H1 (cell line): Measurements from ENCODE around the gene IGF2R. TPM values are rescaled to one million over a fixed set of nuclear protein-coding genes. Genes with fewer than 3 reads are reported as not detected.

Source experiments
- CTCF ChIA-PET: fragments of 300-600 bp; sonication (Branson Sonifier 250); formaldehyde crosslinking; loops from one replicate; lab custom pipeline; 2021; ENCODE audit not compliant: partially characterized antibody; lab: Charles Lee
- POLR2A ChIA-PET: fragments of 300-600 bp; sonication (Branson Sonifier 250); formaldehyde crosslinking; loops from one replicate; lab custom pipeline; 2021; ENCODE audit warnings: inconsistent platforms; ENCODE audit not compliant: partially characterized antibody; lab: Charles Lee
- DNase-seq, 2 experiments: peaks; one replicate each; pipeline versions ENCODE4 v3.0.0 to v3.0.0-alpha.2; 2010 to 2022; ENCODE audit warnings: low spot score in 2 of 2, low read depth in 1 of 2, mixed read lengths in 1 of 2
- FAIRE-seq: peaks from 2 replicates; lab custom pipeline; 2011; peaks lifted over from hg19 to GRCh38; lab: Jason Lieb, UNC
- H2AFZ ChIP-seq: 2 replicates; pipeline ENCODE4 v1.8.1; 2012; ENCODE audit warnings: low read length, inconsistent platforms
- H2AK5ac ChIP-seq: 2 replicates; pipeline ENCODE4 v1.6.1; 2013; ENCODE audit warnings: low read depth, low read length
- H2BK120ac ChIP-seq: replicated peaks from 2 replicates; pipeline ENCODE3; 2013; ENCODE audit warnings: low read depth, low read length, inconsistent platforms
- H2BK12ac ChIP-seq: 2 replicates; pipeline ENCODE4 v1.6.1; 2013; ENCODE audit warnings: low read depth, low read length
- H2BK15ac ChIP-seq: 2 replicates; pipeline ENCODE4 v1.6.1; 2013; ENCODE audit warnings: low read length
- H2BK20ac ChIP-seq: 2 replicates; pipeline ENCODE4 v1.6.1; 2013; ENCODE audit warnings: low read length
- H2BK5ac ChIP-seq: 2 replicates; pipeline ENCODE4 v1.6.1; 2013; ENCODE audit warnings: low read depth, low read length
- H3K14ac ChIP-seq: 2 replicates; pipeline ENCODE4 v1.6.1; 2013; ENCODE audit warnings: inconsistent platforms; ENCODE audit not compliant: insufficient read length
- H3K18ac ChIP-seq: 2 replicates; pipeline ENCODE4 v1.6.1; 2013; ENCODE audit warnings: low read length; ENCODE audit errors: extremely low read depth
- H3K23ac ChIP-seq: 2 replicates; pipeline ENCODE4 v1.6.1; 2013; ENCODE audit warnings: inconsistent platforms; ENCODE audit not compliant: insufficient read length
- H3K23me2 ChIP-seq: 2 replicates; pipeline ENCODE4 v1.6.1; 2013; ENCODE audit warnings: low read depth, low read length
- H3K27ac ChIP-seq: 2 replicates; pipeline ENCODE4 v1.6.1; 2011; ENCODE audit warnings: low read depth, low read length, inconsistent platforms
- H3K27me3 ChIP-seq, 4 experiments: replicated peaks in 1 of 4; 1 replicate in 1 of 4; 2 replicates in 3 of 4; pipeline versions ENCODE4 v1.6.1 to v1.8.1; 2011 to 2013; ENCODE audit warnings: low read length in 3 of 4, mild to moderate bottlenecking in 3 of 4, inconsistent platforms in 2 of 4, mixed read lengths in 2 of 4, moderate library complexity in 1 of 4; ENCODE audit not compliant: control insufficient read depth in 3 of 4, insufficient read depth in 3 of 4; ENCODE audit errors: extremely low read depth in 1 of 4
- H3K36me3 ChIP-seq, 4 experiments: 2 replicates each; pipeline versions ENCODE4 v1.6.1 to v1.8.1; 2011 to 2013; ENCODE audit warnings: mild to moderate bottlenecking in 4 of 4, low read length in 3 of 4, moderate library complexity in 2 of 4, control low read depth in 1 of 4, inconsistent platforms in 1 of 4; ENCODE audit not compliant: insufficient read depth in 4 of 4, control insufficient read depth in 2 of 4
- H3K4ac ChIP-seq: replicated peaks from 2 replicates; pipeline ENCODE3; 2013; ENCODE audit warnings: low read length, low read depth, mixed read lengths, inconsistent platforms; ENCODE audit not compliant: insufficient read length
- H3K4me1 ChIP-seq, 4 experiments: replicated peaks in 1 of 4; 1 replicate in 1 of 4; 2 replicates in 3 of 4; pipeline versions ENCODE4 v1.6.1 to v1.8.1; 2011 to 2013; ENCODE audit warnings: low read length in 3 of 4, inconsistent platforms in 2 of 4, mixed read lengths in 1 of 4; ENCODE audit not compliant: insufficient read depth in 4 of 4, control insufficient read depth in 3 of 4
- H3K4me2 ChIP-seq, 2 experiments: 2 replicates each; pipeline versions ENCODE4 v1.6.1 to v1.8.1; 2011 to 2013; ENCODE audit warnings: low read depth in 2 of 2, low read length in 2 of 2, control low read depth in 1 of 2, inconsistent platforms in 1 of 2, mild to moderate bottlenecking in 1 of 2; ENCODE audit not compliant: insufficient read depth in 1 of 2
- H3K4me3 ChIP-seq, 4 experiments: fragments of 200-600, 300-600 bp in 1 of 4; sonication (generic), shearing (Covaris generic), sonication (Bioruptor Twin) in 1 of 4; 2 replicates each; pipeline versions ENCODE4 v1.5.1 to v1.8.1; 2011 to 2016; ENCODE audit warnings: low read length in 4 of 4, low read depth in 3 of 4, control low read depth in 2 of 4, inconsistent platforms in 2 of 4, mild to moderate bottlenecking in 2 of 4, mixed read lengths in 1 of 4, moderate library complexity in 1 of 4; ENCODE audit not compliant: insufficient read depth in 2 of 4; ENCODE audit errors: extremely low read depth in 1 of 4
- H3K56ac ChIP-seq: replicated peaks from 2 replicates; pipeline ENCODE3; 2013; ENCODE audit warnings: low read depth, mild to moderate bottlenecking, mixed read lengths, low read length, inconsistent platforms; ENCODE audit not compliant: insufficient read length
- H3K79me1 ChIP-seq: 2 replicates; pipeline ENCODE4 v1.6.1; 2013; ENCODE audit warnings: low read depth, low read length, control low read depth
- H3K79me2 ChIP-seq, 2 experiments: 2 replicates each; pipeline versions ENCODE4 v1.6.1 to v1.8.1; 2012 to 2013; ENCODE audit warnings: low read length in 2 of 2, mild to moderate bottlenecking in 2 of 2, inconsistent platforms in 1 of 2; ENCODE audit not compliant: insufficient read depth in 2 of 2, control insufficient read depth in 1 of 2
- H3K9ac ChIP-seq, 4 experiments: replicated peaks in 1 of 4; 1 replicate in 1 of 4; 2 replicates in 3 of 4; pipeline versions ENCODE4 v1.6.1 to v1.8.1; 2011 to 2013; ENCODE audit warnings: low read depth in 3 of 4, low read length in 3 of 4, control low read depth in 2 of 4, mild to moderate bottlenecking in 2 of 4, moderate library complexity in 2 of 4, inconsistent platforms in 1 of 4; ENCODE audit errors: extremely low read depth in 1 of 4
- H3K9me3 ChIP-seq, 2 experiments: 2 replicates each; pipeline versions ENCODE4 v1.6.1 to v1.8.1; 2012 to 2013; ENCODE audit warnings: mild to moderate bottlenecking in 2 of 2, moderate library complexity in 2 of 2, control low read depth in 1 of 2, inconsistent platforms in 1 of 2, low read depth in 1 of 2, low read length in 1 of 2, mixed read lengths in 1 of 2; ENCODE audit not compliant: insufficient read depth in 2 of 2
- H4K20me1 ChIP-seq, 2 experiments: replicated peaks in 1 of 2; 2 replicates each; pipeline versions ENCODE3 to v1.8.1; 2011 to 2013; ENCODE audit warnings: inconsistent platforms in 2 of 2, low read length in 2 of 2, mild to moderate bottlenecking in 1 of 2; ENCODE audit not compliant: insufficient read depth in 2 of 2, control insufficient read depth in 1 of 2
- H4K5ac ChIP-seq: 2 replicates; pipeline ENCODE4 v1.6.1; 2013; ENCODE audit warnings: low read length, low read depth, mixed read lengths, inconsistent platforms; ENCODE audit not compliant: insufficient read length
- H4K8ac ChIP-seq: 2 replicates; pipeline ENCODE4 v1.8.0; 2013; ENCODE audit warnings: mild to moderate bottlenecking, moderate library complexity, low read length, inconsistent platforms; ENCODE audit not compliant: insufficient read depth; ENCODE audit errors: extremely low read depth
- H4K91ac ChIP-seq: replicated peaks from 2 replicates; pipeline ENCODE3; 2013; ENCODE audit warnings: low read length, mixed read lengths, inconsistent platforms; ENCODE audit not compliant: insufficient read length
- CBX5 ChIP-seq: fragments of 300-800, 300-1000 bp; sonication (generic); IDR thresholded peaks from 2 replicates; pipeline ENCODE4 v1.7.1; 2016; ENCODE audit warnings: antibody characterized with exemption, low read length, low read depth
- CTBP2 ChIP-seq: IDR thresholded peaks from 2 replicates; pipeline ENCODE4 v1.7.0; 2011; ENCODE audit warnings: borderline replicate concordance, mild to moderate bottlenecking, moderate library complexity, mixed read lengths, low read length; ENCODE audit not compliant: insufficient read depth, insufficient read length
- EZH2 ChIP-seq: fragments of 200-600 bp; sonication (generic); IDR thresholded peaks from 2 replicates; pipeline ENCODE4 v1.7.1; 2012; ENCODE audit warnings: low read depth, mild to moderate bottlenecking, moderate library complexity, low read length, inconsistent platforms; ENCODE audit not compliant: severe bottlenecking
- KDM4A ChIP-seq: IDR thresholded peaks from one replicate; pipeline ENCODE4 v1.7.1; 2012; ENCODE audit warnings: low read depth, mild to moderate bottlenecking, moderate library complexity, low read length, inconsistent platforms; ENCODE audit not compliant: severe bottlenecking
- KDM5A ChIP-seq: fragments of 200-600 bp; IDR thresholded peaks from 2 replicates; pipeline ENCODE4 v1.7.1; 2012; ENCODE audit warnings: mild to moderate bottlenecking, low read length, inconsistent platforms, mixed read lengths
- POLR2AphosphoS5 ChIP-seq: IDR thresholded peaks from 2 replicates; pipeline ENCODE4 v1.6.1; 2011; ENCODE audit warnings: low read depth, low read length
- SIN3A ChIP-seq, 2 experiments: IDR thresholded peaks in 1 of 2; conservative IDR thresholded peaks in 1 of 2; 2 replicates each; pipeline ENCODE4 v1.6.1; 2011 to 2012; ENCODE audit warnings: low read length in 2 of 2, improper control_type of control experiment in 1 of 2, low read depth in 1 of 2, mild to moderate bottlenecking in 1 of 2
- SP2 ChIP-seq: IDR thresholded peaks from 2 replicates; pipeline ENCODE4 v1.6.1; 2012; ENCODE audit warnings: mild to moderate bottlenecking, low read length, inconsistent platforms
- USF2 ChIP-seq: IDR thresholded peaks from 2 replicates; pipeline ENCODE4 v1.6.1; 2011; ENCODE audit warnings: low read length, improper control_type of control experiment
- WGBS, 2 experiments: shearing (Covaris generic) in 1 of 2; methylation state at CpG; one replicate each; pipeline versions ENCODE4 v1.1.6 to v1.1.7; 2013 to 2015; ENCODE audit warnings: low lambda C conversion rate in 2 of 2, mixed read lengths in 2 of 2, inconsistent platforms in 1 of 2, low coverage in 1 of 2, missing lambda C conversion rate in 1 of 2; ENCODE audit not compliant: insufficient replicate concordance in 2 of 2, insufficient coverage in 1 of 2, insufficient read length in 1 of 2; ENCODE audit errors: extremely low coverage in 1 of 2, missing lambda C conversion rate in 1 of 2; 5-methylcytosine and 5-hydroxymethylcytosine counted together
- polyA plus RNA-seq, 7 experiments: library from polyadenylated mRNA; depleted of rRNA in 3 of 7; stranded (reverse) in 5 of 7; unstranded in 2 of 7; fragments of >200 nt in 5 of 7; fragments of 200-250 nt in 2 of 7; gene quantifications; 1 replicate in 5 of 7; 2 replicates in 1 of 7; 4 replicates in 1 of 7; pipeline versions ENCODE4 v1.2.1 to v1.2.3, GENCODE V29; 2011 to 2013; ENCODE audit warnings: missing spikeins in 2 of 7, mixed read lengths in 2 of 7
- total RNA-seq: library from RNA; stranded (reverse); fragmentation: NEBNext Ultra II Directional; extraction: Animal tissue kit (Norgen Biotek cat#: 25700); gene quantifications from 2 replicates; pipeline ENCODE4 v1.2.1, GENCODE V29; 2021

Gene IGF2R
- total and polyA plus RNA-seq, 2 of the 8 experiments (the other 6 are each of a cell fraction or from before 2014, with no cell fraction given), result 20.6 to 74.1 TPM

GRCh38 chr6:159976686-159977254 is 7.9 kb downstream of the IGF2R start:
- H3K4me2 ChIP-seq, result peak overlapping the region in 1 of 2 experiments; percentile 20; a peak in 2 of 4 replicates
- peak overlapping the region in 1 of 4 experiments; percentile 16; a peak in 1 of 7 replicates for H3K9ac ChIP-seq
- peaks cover 3% of the 10 kb centered on the region; the same call in 1 of the 2 replicates for H3K23me2 ChIP-seq
- H3K14ac ChIP-seq, result no peak overlapping the region
- FAIRE-seq (no peak), DNase-seq (no peak)
- H2AFZ ChIP-seq, result no peak overlapping the region
- no peak overlapping the region for H3K18ac ChIP-seq
- peaks cover 42 to 50% of the 10 kb centered on the region in 2 experiments for H4K20me1 ChIP-seq
- H3K23ac ChIP-seq, result no peak overlapping the region
- no peak overlapping the region for H3K4me3 ChIP-seq
- POLR2A ChIA-PET, result no interaction called here
- no peak overlapping the region for H4K8ac ChIP-seq
- H2BK120ac ChIP-seq, result no peak overlapping the region
- H3K9me3 ChIP-seq, result no peaks in the 10 kb centered on the region
- H2BK15ac ChIP-seq, result no peak overlapping the region
- peaks cover 40 to 98% of the 10 kb centered on the region in 2 experiments for H3K79me2 ChIP-seq
- peak overlapping the region; percentile 46; the same call in 1 of the 2 replicates for H2AK5ac ChIP-seq
- no peak overlapping the region for H3K27ac ChIP-seq
- no peak overlapping the region for H4K5ac ChIP-seq
- no peaks in the 10 kb centered on the region for H3K27me3 ChIP-seq
- peaks cover 24 to 43% (median 32%) of the 10 kb centered on the region in 4 experiments for H3K4me1 ChIP-seq
- WGBS, 2 experiments, result 91% methylated on average over 7 of the region's 7 CpGs; no CpG with 5 or more reads in 1 of the 2 experiments
- H2BK5ac ChIP-seq, result no peak overlapping the region
- H2BK12ac ChIP-seq, result no peak overlapping the region
- H3K79me1 ChIP-seq, result peaks cover 24% of the 10 kb centered on the region
- H3K56ac ChIP-seq, result no peak overlapping the region
- no peaks in the 10 kb centered on the region for H3K36me3 ChIP-seq
- no peak overlapping the region for H2BK20ac ChIP-seq
- H4K91ac ChIP-seq, result no peak overlapping the region
- CTCF ChIA-PET, result interaction anchor here (1.4 kb wide), 1 partner anchor 9 kb away, joined by 5 read pairs; no protein-coding TSS in a partner anchor
- H3K4ac ChIP-seq, result no peak overlapping the region
- TF ChIP-seq CBX5 (no peak), KDM4A (no peak), CTBP2 (no peak), KDM5A (no peak), SIN3A (conservative IDR thresholded peaks at IDR 0.05 in 1 of 2, IDR thresholded peaks at IDR 0.05 in 1 of 2; ENCODE audit: low read depth in 1 of 2, low read length in 2 of 2) (no peak), EZH2 (no peak), USF2 (no peak), POLR2AphosphoS5 (no peak), SP2 (no peak)
